Ishikawa (cell line): ENCODE results near the gene CTNNBL1.

Experiments used
- CEBPB ChIP-seq: IDR thresholded peaks from 2 replicates; pipeline ENCODE4 v1.6.1; 2012
- CREB1 ChIP-seq: IDR thresholded peaks from 2 replicates; pipeline ENCODE4 v1.6.1; 2012; ENCODE audit warnings: low read depth
- EGR1 ChIP-seq: IDR thresholded peaks from 2 replicates; pipeline ENCODE4 v1.6.1; 2012
- EP300 ChIP-seq: IDR thresholded peaks from 2 replicates; pipeline ENCODE4 v1.6.1; 2012; ENCODE audit warnings: borderline replicate concordance
- FOXM1 ChIP-seq: IDR thresholded peaks from 2 replicates; pipeline ENCODE4 v1.6.1; 2012; ENCODE audit warnings: low read depth, borderline replicate concordance
- NFIC ChIP-seq: IDR thresholded peaks from 2 replicates; pipeline ENCODE4 v1.6.1; 2012
- RAD21 ChIP-seq: IDR thresholded peaks from 2 replicates; pipeline ENCODE4 v1.6.1; 2012; ENCODE audit warnings: low read depth
- TAF1 ChIP-seq: IDR thresholded peaks from 2 replicates; pipeline ENCODE4 v1.6.1; 2012; ENCODE audit warnings: low read depth, mild to moderate bottlenecking
- TCF12 ChIP-seq: IDR thresholded peaks from 2 replicates; pipeline ENCODE4 v1.6.1; 2012; ENCODE audit warnings: low read depth
- TEAD4 ChIP-seq: IDR thresholded peaks from 2 replicates; pipeline ENCODE4 v1.6.1; 2012
- YY1 ChIP-seq: IDR thresholded peaks from 2 replicates; pipeline ENCODE4 v1.6.1; 2012; ENCODE audit warnings: low read depth
- ZBTB7A ChIP-seq: IDR thresholded peaks from 2 replicates; pipeline ENCODE4 v1.6.1; 2012; ENCODE audit warnings: low read depth
- TF ChIP-seq, protein P1 (sequence below): IDR thresholded peaks from 2 replicates; pipeline ENCODE4 v1.6.1; 2012
- TF ChIP-seq, protein P2 (sequence below): IDR thresholded peaks from 2 replicates; pipeline ENCODE4 v1.6.1; 2012
- TF ChIP-seq, protein P3 (sequence below): IDR thresholded peaks from 2 replicates; pipeline ENCODE4 v1.6.1; 2012; ENCODE audit warnings: low read depth, mild to moderate bottlenecking

The CTNNBL1 gene

DNA sequence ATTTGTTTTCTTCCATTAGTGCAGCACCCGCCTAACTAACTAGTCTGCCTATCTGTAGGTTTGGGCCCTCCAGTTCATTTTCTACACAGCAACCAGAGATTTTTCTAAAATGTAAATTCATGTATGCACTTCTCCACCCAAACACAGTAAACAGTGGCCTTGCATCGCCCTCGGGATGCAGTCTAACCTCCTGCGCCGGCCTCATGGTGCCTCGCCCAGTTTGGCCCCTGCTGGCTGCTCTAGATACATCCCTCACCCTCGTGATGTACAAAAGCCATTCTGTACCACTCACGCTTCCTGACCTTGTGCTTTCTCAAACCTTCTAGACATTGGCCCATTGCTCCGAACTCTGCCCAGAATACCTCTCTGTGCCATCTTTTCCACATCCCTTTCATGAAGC lies 155.3 kb downstream of the CTNNBL1 start:
- TF ChIP-seq FOXM1 (no peak), TAF1 (no peak), NFIC (no peak), EP300 (no peak), TEAD4 (no peak), TCF12 (no peak), YY1 (no peak)
- TF ChIP-seq, protein P1, sequence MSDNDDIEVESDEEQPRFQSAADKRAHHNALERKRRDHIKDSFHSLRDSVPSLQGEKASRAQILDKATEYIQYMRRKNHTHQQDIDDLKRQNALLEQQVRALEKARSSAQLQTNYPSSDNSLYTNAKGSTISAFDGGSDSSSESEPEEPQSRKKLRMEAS: no peak
- TF ChIP-seq, protein P2, sequence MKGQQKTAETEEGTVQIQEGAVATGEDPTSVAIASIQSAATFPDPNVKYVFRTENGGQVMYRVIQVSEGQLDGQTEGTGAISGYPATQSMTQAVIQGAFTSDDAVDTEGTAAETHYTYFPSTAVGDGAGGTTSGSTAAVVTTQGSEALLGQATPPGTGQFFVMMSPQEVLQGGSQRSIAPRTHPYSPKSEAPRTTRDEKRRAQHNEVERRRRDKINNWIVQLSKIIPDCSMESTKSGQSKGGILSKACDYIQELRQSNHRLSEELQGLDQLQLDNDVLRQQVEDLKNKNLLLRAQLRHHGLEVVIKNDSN: no peak

DNA sequence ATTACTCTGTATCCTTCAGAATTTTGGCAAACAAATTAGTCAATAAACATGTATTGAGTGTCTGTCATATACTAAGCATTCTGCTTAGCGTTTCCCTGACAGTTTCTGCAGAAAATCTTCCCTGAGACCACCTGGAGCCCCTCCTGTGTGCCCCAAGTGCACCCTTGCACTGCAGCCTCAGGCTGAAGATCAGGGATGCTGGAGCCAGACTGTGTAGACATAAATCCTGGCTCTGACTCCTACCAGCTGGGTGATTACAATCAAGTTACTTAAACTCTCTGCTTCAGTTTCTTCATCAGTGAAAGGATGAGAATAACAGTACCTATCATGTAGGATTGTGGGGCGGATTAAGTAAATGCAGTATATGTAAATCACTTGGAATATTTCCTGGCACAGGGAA lies 155.7 kb downstream of the CTNNBL1 start:
- TF ChIP-seq TEAD4: no peak
- no peak for TF ChIP-seq EGR1
- TF ChIP-seq RAD21: no peak
- no peak for TF ChIP-seq CREB1
- no peak for TF ChIP-seq NFIC
- TF ChIP-seq, protein P1: no peak
- TF ChIP-seq YY1: no peak
- TF ChIP-seq FOXM1: no peak
- no peak for TF ChIP-seq TAF1
- TF ChIP-seq, protein P3, sequence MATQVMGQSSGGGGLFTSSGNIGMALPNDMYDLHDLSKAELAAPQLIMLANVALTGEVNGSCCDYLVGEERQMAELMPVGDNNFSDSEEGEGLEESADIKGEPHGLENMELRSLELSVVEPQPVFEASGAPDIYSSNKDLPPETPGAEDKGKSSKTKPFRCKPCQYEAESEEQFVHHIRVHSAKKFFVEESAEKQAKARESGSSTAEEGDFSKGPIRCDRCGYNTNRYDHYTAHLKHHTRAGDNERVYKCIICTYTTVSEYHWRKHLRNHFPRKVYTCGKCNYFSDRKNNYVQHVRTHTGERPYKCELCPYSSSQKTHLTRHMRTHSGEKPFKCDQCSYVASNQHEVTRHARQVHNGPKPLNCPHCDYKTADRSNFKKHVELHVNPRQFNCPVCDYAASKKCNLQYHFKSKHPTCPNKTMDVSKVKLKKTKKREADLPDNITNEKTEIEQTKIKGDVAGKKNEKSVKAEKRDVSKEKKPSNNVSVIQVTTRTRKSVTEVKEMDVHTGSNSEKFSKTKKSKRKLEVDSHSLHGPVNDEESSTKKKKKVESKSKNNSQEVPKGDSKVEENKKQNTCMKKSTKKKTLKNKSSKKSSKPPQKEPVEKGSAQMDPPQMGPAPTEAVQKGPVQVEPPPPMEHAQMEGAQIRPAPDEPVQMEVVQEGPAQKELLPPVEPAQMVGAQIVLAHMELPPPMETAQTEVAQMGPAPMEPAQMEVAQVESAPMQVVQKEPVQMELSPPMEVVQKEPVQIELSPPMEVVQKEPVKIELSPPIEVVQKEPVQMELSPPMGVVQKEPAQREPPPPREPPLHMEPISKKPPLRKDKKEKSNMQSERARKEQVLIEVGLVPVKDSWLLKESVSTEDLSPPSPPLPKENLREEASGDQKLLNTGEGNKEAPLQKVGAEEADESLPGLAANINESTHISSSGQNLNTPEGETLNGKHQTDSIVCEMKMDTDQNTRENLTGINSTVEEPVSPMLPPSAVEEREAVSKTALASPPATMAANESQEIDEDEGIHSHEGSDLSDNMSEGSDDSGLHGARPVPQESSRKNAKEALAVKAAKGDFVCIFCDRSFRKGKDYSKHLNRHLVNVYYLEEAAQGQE: no peak
- TF ChIP-seq TCF12: no peak
- no peak for TF ChIP-seq CEBPB
- TF ChIP-seq ZBTB7A: no peak
- no peak for TF ChIP-seq EP300
- TF ChIP-seq, protein P2: no peak

DNA sequence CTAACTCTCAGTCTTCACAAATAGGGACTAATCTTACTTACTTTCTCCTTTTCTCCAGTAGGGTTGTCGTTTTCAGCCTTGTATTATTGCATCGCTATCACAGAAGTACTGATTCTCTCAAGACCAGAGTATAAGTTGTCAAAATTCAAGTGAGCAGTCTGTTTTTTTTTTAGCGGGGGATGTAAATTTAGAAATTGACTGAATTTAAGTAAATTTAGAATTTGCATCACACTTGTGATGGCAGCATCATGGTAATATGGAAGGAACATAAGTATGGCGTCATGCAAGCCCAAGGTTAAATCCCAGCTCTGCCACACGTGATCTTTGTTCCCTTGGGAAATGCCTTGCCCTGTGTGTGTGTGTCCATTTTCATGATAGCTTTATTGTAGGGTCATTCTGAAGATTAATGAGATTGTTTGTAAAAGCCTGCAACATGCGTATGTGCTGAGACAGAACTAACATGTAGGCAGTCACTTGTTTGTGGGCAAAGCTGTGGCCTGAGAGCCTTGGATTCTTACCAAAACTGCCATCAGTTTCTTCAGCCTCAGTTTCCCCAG lies 156.3 kb downstream of the CTNNBL1 start:
- TF ChIP-seq FOXM1 (no peak), NFIC (no peak), CREB1 (no peak), YY1 (no peak), TCF12 (no peak), EP300 (no peak), EGR1 (no peak), RAD21 (no peak)
- TF ChIP-seq, protein P2: no peak
- TF ChIP-seq, protein P3: no peak
- TF ChIP-seq, protein P1: no peak

DNA sequence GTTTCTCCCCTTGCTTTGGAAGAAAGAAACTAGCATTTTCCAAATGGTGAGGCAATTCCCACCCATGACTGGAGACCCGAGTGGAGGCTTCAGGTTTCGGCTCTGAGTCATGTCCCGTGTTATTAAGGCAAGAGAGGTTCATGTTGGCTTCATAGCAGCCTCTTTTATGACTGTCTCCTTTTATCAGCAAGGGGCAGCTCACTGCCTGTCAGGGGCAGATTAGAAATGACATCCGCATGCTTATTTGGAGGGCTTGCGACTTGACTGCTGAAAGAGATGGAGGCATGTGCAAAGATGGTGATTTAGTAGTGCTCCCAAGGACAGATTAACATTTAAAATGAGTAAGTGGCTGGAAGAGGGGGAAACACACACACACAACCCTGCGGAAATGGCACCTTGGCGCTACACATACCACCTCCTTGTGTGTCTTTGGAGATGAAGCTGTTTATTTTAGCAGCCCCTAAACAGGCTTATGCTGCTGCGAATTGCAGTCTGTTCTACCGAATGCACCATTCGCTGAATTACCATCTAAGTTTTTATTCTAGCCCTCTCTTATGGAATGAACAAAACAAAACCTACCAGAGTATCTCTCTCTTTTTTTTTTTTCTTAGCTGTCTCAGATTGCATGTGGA lies 157.0 kb downstream of the CTNNBL1 start:
- TF ChIP-seq TCF12 (no peak), YY1 (no peak), NFIC (no peak), FOXM1 (no peak)
- TF ChIP-seq, protein P1: no peak

DNA sequence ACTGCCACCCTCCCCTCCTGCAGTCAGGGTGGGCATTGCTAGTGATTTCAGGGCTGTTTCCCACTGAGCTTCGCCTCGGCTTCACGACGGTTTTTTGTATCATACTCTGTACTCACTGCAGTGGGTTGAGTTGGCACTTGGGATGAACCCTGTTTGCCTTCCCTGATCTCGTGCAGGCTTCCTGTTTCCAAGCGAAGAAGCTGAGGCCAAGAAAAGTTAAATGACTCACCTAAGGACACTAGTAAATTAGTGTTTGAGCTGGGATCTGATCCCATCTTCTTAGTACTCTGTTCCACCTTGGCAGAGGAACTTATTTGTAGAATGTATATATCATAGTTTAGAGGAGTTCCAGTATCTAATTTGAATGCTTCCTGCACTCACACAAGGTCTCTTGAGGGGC lies 158.8 kb downstream of the CTNNBL1 start:
- TF ChIP-seq, protein P1: no peak
- TF ChIP-seq CEBPB (no peak), EP300 (no peak), RAD21 (no peak), YY1 (no peak), TCF12 (no peak)
